ENCODE results near the gene PARL. TPM values are rescaled to one million over a fixed set of nuclear protein-coding genes. Genes with fewer than 3 reads are reported as not detected.
A peak's percentile ranks its signal among the peaks of the same experiment; 100 is the strongest.

The PARL gene
- total RNA-seq, 1 donor from 2014 or later: 58.5 TPM

DNA sequence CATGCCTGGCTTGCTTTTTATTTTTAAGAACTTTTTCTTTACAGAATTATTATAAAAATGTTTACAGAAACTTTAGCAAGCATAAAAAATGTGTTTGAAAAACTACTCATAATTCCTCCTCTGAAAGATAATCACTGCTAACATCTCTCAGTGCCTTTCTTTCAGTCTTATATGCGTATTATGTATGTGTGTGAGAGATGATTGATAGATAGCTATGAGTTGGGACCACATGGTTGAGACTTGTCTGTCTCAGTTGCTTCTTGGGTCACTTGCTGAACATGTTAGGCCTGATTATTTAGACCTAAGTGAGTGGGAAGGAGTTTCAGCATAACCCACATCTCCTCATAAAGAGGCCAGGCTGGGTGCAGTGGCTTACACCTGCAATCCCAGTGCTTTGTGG is 70.4 kb downstream of the PARL start:
- peak overlapping the region; percentile 59 for H3K27ac Mint-ChIP-seq (ENCODE audit: unreplicated experiment)
- TF ChIP-seq, protein P1, sequence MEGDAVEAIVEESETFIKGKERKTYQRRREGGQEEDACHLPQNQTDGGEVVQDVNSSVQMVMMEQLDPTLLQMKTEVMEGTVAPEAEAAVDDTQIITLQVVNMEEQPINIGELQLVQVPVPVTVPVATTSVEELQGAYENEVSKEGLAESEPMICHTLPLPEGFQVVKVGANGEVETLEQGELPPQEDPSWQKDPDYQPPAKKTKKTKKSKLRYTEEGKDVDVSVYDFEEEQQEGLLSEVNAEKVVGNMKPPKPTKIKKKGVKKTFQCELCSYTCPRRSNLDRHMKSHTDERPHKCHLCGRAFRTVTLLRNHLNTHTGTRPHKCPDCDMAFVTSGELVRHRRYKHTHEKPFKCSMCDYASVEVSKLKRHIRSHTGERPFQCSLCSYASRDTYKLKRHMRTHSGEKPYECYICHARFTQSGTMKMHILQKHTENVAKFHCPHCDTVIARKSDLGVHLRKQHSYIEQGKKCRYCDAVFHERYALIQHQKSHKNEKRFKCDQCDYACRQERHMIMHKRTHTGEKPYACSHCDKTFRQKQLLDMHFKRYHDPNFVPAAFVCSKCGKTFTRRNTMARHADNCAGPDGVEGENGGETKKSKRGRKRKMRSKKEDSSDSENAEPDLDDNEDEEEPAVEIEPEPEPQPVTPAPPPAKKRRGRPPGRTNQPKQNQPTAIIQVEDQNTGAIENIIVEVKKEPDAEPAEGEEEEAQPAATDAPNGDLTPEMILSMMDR (IDR thresholded peaks at IDR 0.05; ENCODE audit: partially characterized antibody, unreplicated experiment): no peak
- H3K4me1 Mint-ChIP-seq (ENCODE audit: low read depth, unreplicated experiment): peaks cover 40% of the 10 kb centered on the region
- H3K27me3 Mint-ChIP-seq (ENCODE audit: unreplicated experiment): peaks cover 13% of the 10 kb centered on the region
- peaks cover 5% of the 10 kb centered on the region for H3K36me3 Mint-ChIP-seq (ENCODE audit: unreplicated experiment)
- peaks cover 18% of the 10 kb centered on the region for H3K9me3 Mint-ChIP-seq (ENCODE audit: unreplicated experiment)
- no peak overlapping the region for H3K4me3 Mint-ChIP-seq (ENCODE audit: unreplicated experiment)
- no peak for DNase-seq

DNA sequence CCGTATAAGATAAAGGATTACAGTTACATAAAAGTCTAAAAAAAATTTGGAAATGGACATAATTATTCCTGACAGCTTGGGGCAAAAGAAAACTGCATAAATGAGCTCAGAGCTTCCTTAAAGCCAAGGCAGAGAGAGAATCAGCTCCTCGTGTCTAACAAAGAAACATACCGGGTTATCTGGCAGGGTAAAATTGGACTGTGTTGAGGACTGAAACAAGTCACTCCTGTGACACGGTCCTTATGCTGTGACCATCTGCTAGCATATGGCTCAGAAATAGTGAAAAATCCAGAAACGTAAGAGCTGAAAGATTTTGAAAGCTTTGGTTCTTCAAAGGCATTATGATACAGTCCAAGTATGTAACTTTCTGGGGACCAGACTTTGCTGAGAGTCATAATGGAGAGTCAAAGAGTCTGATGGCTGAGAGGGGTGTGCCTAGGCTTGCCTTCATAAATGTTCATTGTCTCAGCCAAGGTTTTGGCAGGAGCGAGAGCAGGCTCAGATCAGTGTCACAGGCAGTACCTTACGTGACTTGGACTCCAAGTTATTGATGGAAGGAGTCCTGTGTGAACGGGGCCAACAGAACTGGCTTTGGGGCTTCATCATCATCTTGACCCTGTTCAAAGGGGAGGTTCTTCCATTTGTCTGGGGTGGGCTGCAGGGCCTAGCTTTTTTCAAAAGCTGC is 71.8 kb downstream of the PARL start:
- H3K27ac Mint-ChIP-seq (ENCODE audit: unreplicated experiment): peak overlapping the region; percentile 94
- DNase-seq: no peak
- H3K36me3 Mint-ChIP-seq (ENCODE audit: unreplicated experiment): peaks cover 9% of the 10 kb centered on the region
- peaks cover 10% of the 10 kb centered on the region for H3K27me3 Mint-ChIP-seq (ENCODE audit: unreplicated experiment)
- peaks cover 18% of the 10 kb centered on the region for H3K9me3 Mint-ChIP-seq (ENCODE audit: unreplicated experiment)
- peaks cover 44% of the 10 kb centered on the region for H3K4me1 Mint-ChIP-seq (ENCODE audit: low read depth, unreplicated experiment)
- TF ChIP-seq, protein P1 (IDR thresholded peaks at IDR 0.05; ENCODE audit: partially characterized antibody, unreplicated experiment): no peak
- peak overlapping the region; percentile 50 for H3K4me3 Mint-ChIP-seq (ENCODE audit: unreplicated experiment)

- Mint-ChIP-seq H3K4me1 (ENCODE audit: low read depth, unreplicated experiment) (peaks cover 45% of the 10 kb centered on the region), H3K9me3 (ENCODE audit: unreplicated experiment) (peaks cover 18% of the 10 kb centered on the region), H3K27ac (ENCODE audit: unreplicated experiment) (peak overlapping the region; percentile 94), H3K27me3 (ENCODE audit: unreplicated experiment) (peaks cover 10% of the 10 kb centered on the region), H3K4me3 (ENCODE audit: unreplicated experiment) (no peak overlapping the region), H3K36me3 (ENCODE audit: unreplicated experiment) (peaks cover 16% of the 10 kb centered on the region)
- DNase-seq: no peak
- TF ChIP-seq, protein P1 (IDR thresholded peaks at IDR 0.05; ENCODE audit: partially characterized antibody, unreplicated experiment): no peak
Observed at GRCh38 chr3:183811638-183812037, 73.0 kb downstream of the PARL start.

DNA sequence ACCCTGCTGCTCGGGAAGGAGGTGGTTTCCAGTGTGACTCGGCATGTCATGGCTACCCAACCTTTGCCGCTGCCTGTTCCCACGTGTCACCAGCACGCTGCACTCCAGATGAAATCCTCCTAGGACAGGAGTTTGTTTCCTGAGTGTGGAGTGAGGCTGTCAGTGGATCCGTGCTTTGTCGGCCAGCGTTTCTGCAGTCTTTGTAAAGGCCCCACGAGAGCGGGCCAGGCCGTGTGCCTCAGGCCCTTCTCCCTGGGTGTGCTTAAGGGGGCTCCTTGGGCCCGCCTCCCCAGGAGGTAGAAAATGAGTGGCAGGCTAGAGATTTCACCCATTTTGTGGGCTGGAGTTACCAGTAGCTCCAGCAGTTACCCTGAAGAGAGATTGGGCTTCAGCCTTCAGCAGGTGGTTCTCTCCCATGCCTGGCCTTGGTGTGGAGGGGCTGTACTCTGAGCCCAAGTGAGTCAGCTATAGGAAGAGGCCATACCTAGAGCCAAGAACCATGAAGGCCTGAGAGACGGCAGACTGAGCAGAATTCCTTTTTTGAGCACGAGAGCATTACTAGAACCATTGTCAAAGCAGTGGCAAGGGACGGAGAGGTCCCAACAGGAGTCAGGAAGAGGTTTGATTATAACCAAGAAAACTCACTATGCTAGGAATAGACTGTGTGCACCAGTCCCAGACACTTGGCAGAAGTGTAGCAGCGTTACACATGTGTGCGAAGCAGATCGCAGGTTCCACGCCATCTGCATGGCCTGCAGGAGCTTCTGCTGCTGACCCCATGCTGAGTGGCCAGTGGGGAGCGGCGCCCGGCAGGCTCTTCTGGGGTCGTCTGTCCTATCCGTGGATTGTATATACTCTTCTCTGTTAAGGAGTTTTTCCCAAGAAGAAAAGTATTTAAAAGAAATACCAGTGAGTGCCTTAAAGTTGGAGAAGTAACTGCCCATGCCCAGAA is 73.8 kb downstream of the PARL start:
- Mint-ChIP-seq H3K36me3 (ENCODE audit: unreplicated experiment) (peaks cover 16% of the 10 kb centered on the region), H3K27ac (ENCODE audit: unreplicated experiment) (peak overlapping the region; percentile 94), H3K27me3 (ENCODE audit: unreplicated experiment) (peaks cover 10% of the 10 kb centered on the region), H3K4me1 (ENCODE audit: low read depth, unreplicated experiment) (peaks cover 42% of the 10 kb centered on the region), H3K9me3 (ENCODE audit: unreplicated experiment) (peaks cover 18% of the 10 kb centered on the region), H3K4me3 (ENCODE audit: unreplicated experiment) (no peak overlapping the region)
- TF ChIP-seq, protein P1 (IDR thresholded peaks at IDR 0.05; ENCODE audit: partially characterized antibody, unreplicated experiment): no peak
- no peak for DNase-seq
